Iris pigment epithelial cell (primary cell): ENCODE measurements around the gene C17orf75.
"Not testable (repeated sequence)": the region's sequence is repeated elsewhere in the genome, so short reads cannot be mapped to it uniquely, and the experiment has no call there.

ENCODE experiments used
- DNase-seq: peaks from one replicate; pipeline ENCODE4 v3.0.0-alpha.2; 2011; ENCODE audit warnings: low read depth

C17orf75 gene

GRCh38 chr17:32341857-32342602 lies at the start of gene C17orf75:
C17orf75 (minus strand) TSS chr17:32342173; CDS start chr17:32342139, 34 bp downstream.
- DNase-seq = peak; percentile 78

GRCh38 chr17:32388613-32389459 lies 46.9 kb upstream of the C17orf75 start:
- peak; percentile 34 for DNase-seq

- DNase-seq = not testable (repeated sequence)
Measured at GRCh38 chr17:32388128-32388527, 46.2 kb upstream of the C17orf75 start.

- no peak for DNase-seq
Measured at GRCh38 chr17:32386844-32387243, 44.9 kb upstream of the C17orf75 start.

- no peak for DNase-seq
Measured at GRCh38 chr17:32385971-32386370, 44.0 kb upstream of the C17orf75 start.

- DNase-seq = no peak
Measured at GRCh38 chr17:32385121-32385520, 43.1 kb upstream of the C17orf75 start.

GRCh38 chr17:32383926-32384434 lies 42.0 kb upstream of the C17orf75 start:
- no peak for DNase-seq

GRCh38 chr17:32382526-32383223 lies 40.7 kb upstream of the C17orf75 start:
- DNase-seq = no peak

- no peak for DNase-seq
Measured at GRCh38 chr17:32370426-32370825, 28.5 kb upstream of the C17orf75 start.

GRCh38 chr17:32361270-32361669 lies 19.3 kb upstream of the C17orf75 start:
- no peak for DNase-seq

GRCh38 chr17:32357615-32358014 lies 15.6 kb upstream of the C17orf75 start:
- DNase-seq = no peak

GRCh38 chr17:32356750-32357149 lies 14.8 kb upstream of the C17orf75 start:
- no peak for DNase-seq

- no peak for DNase-seq
Measured at GRCh38 chr17:32356378-32356743, 14.4 kb upstream of the C17orf75 start.

GRCh38 chr17:32355649-32356377 lies 13.8 kb upstream of the C17orf75 start:
- peak; percentile 16 for DNase-seq

GRCh38 chr17:32352734-32353133 lies 10.8 kb upstream of the C17orf75 start:
- DNase-seq = not testable (repeated sequence)

- peak; percentile 76 for DNase-seq
Measured at GRCh38 chr17:32350666-32351418, 8.9 kb upstream of the C17orf75 start.

- DNase-seq = peak; percentile 97
Measured at GRCh38 chr17:32349854-32350665, 8.1 kb upstream of the C17orf75 start, which contains the start of gene ZNF207. ZNF207 (plus strand) TSS chr17:32350157; CDS start chr17:32350286, 129 bp downstream.

- DNase-seq = peak; percentile 15
Measured at GRCh38 chr17:32349503-32349853, 7.5 kb upstream of the C17orf75 start.

GRCh38 chr17:32348483-32348800 lies 6.5 kb upstream of the C17orf75 start:
- DNase-seq = no peak

GRCh38 chr17:32345951-32346600 lies 4.1 kb upstream of the C17orf75 start:
- no peak for DNase-seq
